K562 (cell line): ENCODE measurements around the gene FAM114A2.

Experiments
- MAFK ChIP-seq: IDR thresholded peaks from 2 replicates; pipeline ENCODE4 v1.6.1; 2011; ENCODE audit warnings: low read length, improper control_type of control experiment
- MTA3 ChIP-seq: fragments of 450-650 bp; formaldehyde crosslinking; IDR thresholded peaks from 2 replicates; pipeline ENCODE4 v1.6.1; 2017; ENCODE audit warnings: mild to moderate bottlenecking, borderline replicate concordance
- NFE2 ChIP-seq: IDR thresholded peaks from 2 replicates; pipeline ENCODE4 v1.6.1; 2014; ENCODE audit warnings: antibody characterized with exemption, low read depth

DNA sequence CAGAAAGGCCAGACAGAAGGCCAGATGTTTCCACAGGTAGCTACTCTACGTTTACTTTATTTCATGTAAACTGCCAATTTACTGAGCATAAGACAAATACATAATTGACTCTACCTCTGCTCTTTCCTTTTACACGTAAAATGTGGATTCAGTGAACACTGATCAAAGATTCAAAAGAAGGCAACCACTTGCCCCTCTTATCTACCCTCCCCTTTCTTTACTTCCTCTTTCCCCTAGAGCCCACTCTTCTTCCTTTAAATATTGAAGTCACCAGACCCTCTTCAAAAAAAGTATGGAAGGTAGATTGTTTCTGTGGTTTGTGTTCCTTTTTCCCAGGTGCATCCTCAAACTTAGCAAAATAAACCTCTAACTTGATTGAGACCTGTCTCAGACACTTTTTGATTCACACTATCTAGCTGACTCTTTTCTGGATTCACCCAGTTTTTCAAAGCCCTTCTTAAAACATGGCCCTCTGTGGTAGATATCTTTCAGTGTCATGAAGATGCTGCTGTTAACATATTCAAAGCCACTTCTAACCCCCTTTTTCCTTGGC lies 6.7 kb downstream of the FAM114A2 start:
- TF ChIP-seq MAFK (no peak), MTA3 (no peak), NFE2 (no peak)
